ENCODE data around the gene DNMBP. TPM values are rescaled to one million over a fixed set of nuclear protein-coding genes. Genes with fewer than 3 reads are reported as not detected.
"Not testable (repeated sequence)": the region's sequence is repeated elsewhere in the genome, so short reads cannot be mapped to it uniquely, and the experiment has no call there.

Gene DNMBP
- total RNA-seq, 1 donor from 2014 or later, result 15.1 TPM

- Histone ChIP-seq H3K9me3 (ENCODE audit: control insufficient read depth in 3 of 3, low read length in 3 of 3) (no peaks in the 10 kb centered on the region), H3K27ac (ENCODE audit: low read depth, low read length) (peak overlapping the region; percentile 31), H3K36me3 (ENCODE audit: control insufficient read depth in 3 of 3, insufficient read depth in 3 of 3, low read length in 3 of 3) (no peaks in the 10 kb centered on the region), H3K9ac (ENCODE audit: low read depth in 1 of 3, low read length in 3 of 3) (no peak overlapping the region), H3K4me1 (ENCODE audit: control insufficient read depth in 3 of 3, insufficient read depth in 3 of 3, low read length in 3 of 3) (peaks cover 22 to 27% (median 22%) of the 10 kb centered on the region in 3 donors), H3K27me3 (ENCODE audit: control insufficient read depth in 3 of 3, insufficient read depth in 3 of 3, low read length in 3 of 3) (no peaks in the 10 kb centered on the region), H3K4me3 (ENCODE audit: low read length in 3 of 3) (no peak overlapping the region)
Measured at GRCh38 chr10:99993701-99994689, 15.8 kb downstream of the DNMBP start.

DNA sequence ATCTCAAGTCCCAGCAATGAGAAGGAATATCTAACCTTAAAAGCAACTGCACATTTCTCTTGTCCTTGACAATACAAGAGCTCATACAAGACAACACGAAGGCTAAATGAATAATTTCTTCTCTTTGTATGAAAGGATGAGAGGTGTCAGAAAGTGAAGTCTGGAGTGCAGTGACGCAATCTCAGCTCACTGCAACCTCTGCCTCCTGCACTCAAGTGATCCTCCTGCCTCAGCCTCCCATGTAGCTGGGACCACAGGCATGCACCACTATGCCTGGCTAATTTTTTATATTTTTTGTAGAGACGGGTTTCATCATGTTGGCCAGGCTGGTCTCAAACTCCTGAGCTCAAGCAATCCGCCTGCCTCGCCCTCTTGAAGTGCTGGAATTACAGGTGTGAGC is 24.1 kb downstream of the DNMBP start:
- not testable (repeated sequence) for H3K27ac ChIP-seq (ENCODE audit: low read depth, low read length); H3K36me3 ChIP-seq (ENCODE audit: control insufficient read depth in 3 of 3, insufficient read depth in 3 of 3, low read length in 3 of 3)

GRCh38 chr10:99984211-99985034 is 25.3 kb downstream of the DNMBP start:
- H3K9me3 ChIP-seq (ENCODE audit: control insufficient read depth in 3 of 3, low read length in 3 of 3), result no peaks in the 10 kb centered on the region
- H3K4me1 ChIP-seq (ENCODE audit: control insufficient read depth in 3 of 3, insufficient read depth in 3 of 3, low read length in 3 of 3), result peaks cover 28 to 36% (median 32%) of the 10 kb centered on the region in 3 donors
- H3K27ac ChIP-seq (ENCODE audit: low read depth, low read length), result peak overlapping the region; percentile 68
- no peak overlapping the region for H3K9ac ChIP-seq (ENCODE audit: low read depth in 1 of 3, low read length in 3 of 3)
- H3K4me3 ChIP-seq (ENCODE audit: low read length in 3 of 3), result no peak overlapping the region
- H3K27me3 ChIP-seq (ENCODE audit: control insufficient read depth in 3 of 3, insufficient read depth in 3 of 3, low read length in 3 of 3), result no peaks in the 10 kb centered on the region
- no peaks in the 10 kb centered on the region for H3K36me3 ChIP-seq (ENCODE audit: control insufficient read depth in 3 of 3, insufficient read depth in 3 of 3, low read length in 3 of 3)

More for the DNA sequence above, 24.1 kb downstream of the DNMBP start:
- H3K9me3 ChIP-seq (ENCODE audit: control insufficient read depth in 3 of 3, low read length in 3 of 3); H3K4me3 ChIP-seq (ENCODE audit: low read length in 3 of 3); H3K27me3 ChIP-seq (ENCODE audit: control insufficient read depth in 3 of 3, insufficient read depth in 3 of 3, low read length in 3 of 3); H3K9ac ChIP-seq (ENCODE audit: low read depth in 1 of 3, low read length in 3 of 3): not testable (repeated sequence)
- H3K4me1 ChIP-seq (ENCODE audit: control insufficient read depth in 3 of 3, insufficient read depth in 3 of 3, low read length in 3 of 3), result peaks cover 22 to 30% (median 27%) of the 10 kb centered on the region in 3 donors

DNA sequence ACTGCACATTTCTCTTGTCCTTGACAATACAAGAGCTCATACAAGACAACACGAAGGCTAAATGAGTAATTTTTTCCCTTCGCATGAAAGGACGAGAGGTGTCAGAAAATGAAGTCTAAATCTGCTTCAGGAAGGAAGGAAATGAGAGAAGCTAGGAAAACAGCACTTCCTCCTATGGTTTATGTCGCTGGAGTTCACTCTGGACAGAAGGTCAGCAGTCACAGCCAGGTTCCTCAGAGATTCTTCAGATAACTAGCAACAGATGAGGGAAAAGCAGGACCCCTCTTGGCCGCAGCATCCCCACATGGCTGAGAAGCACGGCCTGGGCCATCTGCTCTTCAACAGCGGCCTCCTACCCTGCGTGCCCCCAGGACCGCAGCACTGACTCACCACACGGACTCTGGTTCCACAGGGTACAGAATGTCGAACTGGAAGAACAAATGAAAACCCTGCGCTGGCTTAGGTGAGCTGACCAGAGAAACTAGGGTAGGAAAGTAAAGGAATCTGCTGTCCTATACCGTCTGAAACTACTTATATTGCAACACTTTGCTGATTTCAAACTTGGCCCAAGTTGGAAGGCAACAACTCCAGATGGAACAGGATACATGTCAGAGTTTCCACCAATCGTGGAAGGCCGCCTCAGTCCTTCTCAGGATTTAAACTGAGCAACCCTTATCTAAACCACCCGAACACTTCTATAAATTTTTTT is 26.3 kb downstream of the DNMBP start:
- no peaks in the 10 kb centered on the region for H3K27me3 ChIP-seq (ENCODE audit: control insufficient read depth in 3 of 3, insufficient read depth in 3 of 3, low read length in 3 of 3)
- H3K27ac ChIP-seq (ENCODE audit: low read depth, low read length), result peak overlapping the region; percentile 68
- H3K9ac ChIP-seq (ENCODE audit: low read depth in 1 of 3, low read length in 3 of 3), result peak overlapping the region in 2 of 3 donors; percentile 23 to 57
- no peaks in the 10 kb centered on the region for H3K36me3 ChIP-seq (ENCODE audit: control insufficient read depth in 3 of 3, insufficient read depth in 3 of 3, low read length in 3 of 3)
- no peaks in the 10 kb centered on the region for H3K9me3 ChIP-seq (ENCODE audit: control insufficient read depth in 3 of 3, low read length in 3 of 3)
- H3K4me1 ChIP-seq (ENCODE audit: control insufficient read depth in 3 of 3, insufficient read depth in 3 of 3, low read length in 3 of 3), result peaks cover 29 to 36% (median 32%) of the 10 kb centered on the region in 3 donors
- peak overlapping the region; percentile 30 to 57 (median 54) for H3K4me3 ChIP-seq (ENCODE audit: low read length in 3 of 3)

DNA sequence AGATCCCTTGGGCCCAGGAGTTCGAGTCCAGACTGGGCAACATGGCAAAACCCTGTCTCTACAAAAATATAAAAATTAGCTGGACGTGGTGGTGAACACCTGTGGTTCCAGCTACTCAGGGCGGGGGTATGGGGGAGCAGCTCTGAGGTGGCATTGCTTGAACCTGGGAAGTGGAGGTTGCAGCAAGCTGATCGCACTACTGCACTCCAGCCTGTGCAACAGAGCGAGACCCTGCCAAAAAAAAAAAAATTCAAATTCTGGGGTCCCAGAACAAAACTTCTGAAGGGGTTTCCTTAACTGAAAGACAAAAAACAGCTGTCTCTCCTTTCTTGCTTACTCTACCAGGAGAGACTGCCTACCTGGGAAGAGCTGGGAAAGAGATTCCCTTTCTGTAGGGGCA is 27.0 kb downstream of the DNMBP start:
- H3K9me3 ChIP-seq (ENCODE audit: control insufficient read depth in 3 of 3, low read length in 3 of 3), result no peaks in the 10 kb centered on the region
- no peak overlapping the region for H3K4me3 ChIP-seq (ENCODE audit: low read length in 3 of 3)
- H3K27me3 ChIP-seq (ENCODE audit: control insufficient read depth in 3 of 3, insufficient read depth in 3 of 3, low read length in 3 of 3), result no peaks in the 10 kb centered on the region
- no peak overlapping the region for H3K9ac ChIP-seq (ENCODE audit: low read depth in 1 of 3, low read length in 3 of 3)
- H3K4me1 ChIP-seq (ENCODE audit: control insufficient read depth in 3 of 3, insufficient read depth in 3 of 3, low read length in 3 of 3), result peaks cover 29 to 40% (median 34%) of the 10 kb centered on the region in 3 donors
- H3K27ac ChIP-seq (ENCODE audit: low read depth, low read length), result no peak overlapping the region
- no peaks in the 10 kb centered on the region for H3K36me3 ChIP-seq (ENCODE audit: control insufficient read depth in 3 of 3, insufficient read depth in 3 of 3, low read length in 3 of 3)

DNA sequence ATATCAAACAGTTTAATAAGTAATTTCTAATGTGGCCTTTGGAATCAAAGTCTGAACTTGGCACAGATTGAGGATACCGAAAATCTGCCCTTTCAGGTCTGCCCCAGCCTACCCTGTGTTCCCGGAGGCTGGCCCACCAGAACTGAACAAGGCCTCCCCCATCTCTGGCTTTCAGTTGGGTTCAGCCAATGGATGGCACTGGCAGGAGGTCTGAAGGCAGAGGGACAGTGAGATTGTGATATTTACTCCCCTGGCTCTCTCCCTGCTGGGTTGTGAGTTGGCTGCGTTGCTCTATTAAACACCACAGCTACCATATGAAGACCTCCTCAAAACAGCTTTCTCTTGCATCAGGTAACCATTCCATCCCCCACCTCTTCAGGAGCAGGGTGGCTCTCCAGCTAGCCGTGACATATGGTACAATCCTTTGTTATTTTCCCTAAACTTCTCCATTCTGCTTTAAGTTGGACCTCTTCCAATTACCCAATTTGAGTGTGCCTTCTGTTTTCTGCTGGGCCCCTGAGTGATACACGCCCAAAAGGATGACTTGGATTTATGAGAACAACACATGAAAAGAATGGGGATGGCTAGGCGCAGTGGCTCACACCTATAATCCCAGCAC is 28.1 kb downstream of the DNMBP start:
- no peak overlapping the region for H3K4me3 ChIP-seq (ENCODE audit: low read length in 3 of 3)
- no peaks in the 10 kb centered on the region for H3K36me3 ChIP-seq (ENCODE audit: control insufficient read depth in 3 of 3, insufficient read depth in 3 of 3, low read length in 3 of 3)
- H3K27me3 ChIP-seq (ENCODE audit: control insufficient read depth in 3 of 3, insufficient read depth in 3 of 3, low read length in 3 of 3), result no peaks in the 10 kb centered on the region
- peaks cover 29 to 48% (median 41%) of the 10 kb centered on the region in 3 donors for H3K4me1 ChIP-seq (ENCODE audit: control insufficient read depth in 3 of 3, insufficient read depth in 3 of 3, low read length in 3 of 3)
- H3K9ac ChIP-seq (ENCODE audit: low read depth in 1 of 3, low read length in 3 of 3), result no peak overlapping the region
- no peak overlapping the region for H3K27ac ChIP-seq (ENCODE audit: low read depth, low read length)
- H3K9me3 ChIP-seq (ENCODE audit: control insufficient read depth in 3 of 3, low read length in 3 of 3), result no peaks in the 10 kb centered on the region

- Histone ChIP-seq H3K27me3 (ENCODE audit: control insufficient read depth in 3 of 3, insufficient read depth in 3 of 3, low read length in 3 of 3) (no peaks in the 10 kb centered on the region), H3K9me3 (ENCODE audit: control insufficient read depth in 3 of 3, low read length in 3 of 3) (no peaks in the 10 kb centered on the region), H3K36me3 (ENCODE audit: control insufficient read depth in 3 of 3, insufficient read depth in 3 of 3, low read length in 3 of 3) (no peaks in the 10 kb centered on the region), H3K4me1 (ENCODE audit: control insufficient read depth in 3 of 3, insufficient read depth in 3 of 3, low read length in 3 of 3) (peaks cover 35 to 52% (median 48%) of the 10 kb centered on the region in 3 donors), H3K27ac (ENCODE audit: low read depth, low read length) (no peak overlapping the region), H3K9ac (ENCODE audit: low read depth in 1 of 3, low read length in 3 of 3) (no peak overlapping the region), H3K4me3 (ENCODE audit: low read length in 3 of 3) (no peak overlapping the region)
Measured at GRCh38 chr10:99979066-99979685, 30.6 kb downstream of the DNMBP start.

DNA sequence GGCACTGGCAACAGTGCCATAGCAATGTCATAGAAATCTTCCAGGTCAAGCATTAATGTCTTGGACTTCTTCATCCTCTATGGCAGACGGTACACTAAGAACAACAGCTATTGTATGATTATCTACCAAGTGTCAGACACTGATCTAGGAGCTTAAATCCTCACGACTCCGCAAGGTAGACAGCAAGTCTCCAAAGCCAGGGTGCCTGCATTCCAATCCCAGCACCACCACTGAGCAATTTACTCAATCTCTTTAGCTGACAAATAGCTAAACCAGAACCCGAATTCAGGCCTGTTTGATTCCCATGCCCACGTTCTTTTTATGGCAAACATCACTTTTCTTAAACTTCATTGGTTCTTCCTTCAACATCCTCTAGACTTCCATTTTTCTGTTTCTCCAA is 31.8 kb downstream of the DNMBP start:
- Histone ChIP-seq H3K4me1 (ENCODE audit: control insufficient read depth in 3 of 3, insufficient read depth in 3 of 3, low read length in 3 of 3) (peaks cover 26 to 40% (median 35%) of the 10 kb centered on the region in 3 donors), H3K4me3 (ENCODE audit: low read length in 3 of 3) (no peak overlapping the region), H3K9ac (ENCODE audit: low read depth in 1 of 3, low read length in 3 of 3) (no peak overlapping the region), H3K27ac (ENCODE audit: low read depth, low read length) (no peak overlapping the region), H3K36me3 (ENCODE audit: control insufficient read depth in 3 of 3, insufficient read depth in 3 of 3, low read length in 3 of 3) (no peaks in the 10 kb centered on the region), H3K9me3 (ENCODE audit: control insufficient read depth in 3 of 3, low read length in 3 of 3) (no peaks in the 10 kb centered on the region), H3K27me3 (ENCODE audit: control insufficient read depth in 3 of 3, insufficient read depth in 3 of 3, low read length in 3 of 3) (no peaks in the 10 kb centered on the region)
